HL-60 (cell line): Measurements from ENCODE around the gene CALN1.

Experiments used
- POLR2AphosphoS5 ChIP-seq: IDR thresholded peaks from 2 replicates; pipeline ENCODE4 v1.6.1; 2012; ENCODE audit warnings: low read depth
- TF ChIP-seq, protein P1 (sequence below): IDR thresholded peaks from one replicate; pipeline ENCODE4 v1.5.1; 2011; ENCODE audit warnings: low read length, control low read depth, inconsistent platforms; ENCODE audit not compliant: insufficient read depth

GRCh38 chr7:71785216-71785615 is 626.9 kb downstream of the CALN1 start:
- TF ChIP-seq, protein P1, sequence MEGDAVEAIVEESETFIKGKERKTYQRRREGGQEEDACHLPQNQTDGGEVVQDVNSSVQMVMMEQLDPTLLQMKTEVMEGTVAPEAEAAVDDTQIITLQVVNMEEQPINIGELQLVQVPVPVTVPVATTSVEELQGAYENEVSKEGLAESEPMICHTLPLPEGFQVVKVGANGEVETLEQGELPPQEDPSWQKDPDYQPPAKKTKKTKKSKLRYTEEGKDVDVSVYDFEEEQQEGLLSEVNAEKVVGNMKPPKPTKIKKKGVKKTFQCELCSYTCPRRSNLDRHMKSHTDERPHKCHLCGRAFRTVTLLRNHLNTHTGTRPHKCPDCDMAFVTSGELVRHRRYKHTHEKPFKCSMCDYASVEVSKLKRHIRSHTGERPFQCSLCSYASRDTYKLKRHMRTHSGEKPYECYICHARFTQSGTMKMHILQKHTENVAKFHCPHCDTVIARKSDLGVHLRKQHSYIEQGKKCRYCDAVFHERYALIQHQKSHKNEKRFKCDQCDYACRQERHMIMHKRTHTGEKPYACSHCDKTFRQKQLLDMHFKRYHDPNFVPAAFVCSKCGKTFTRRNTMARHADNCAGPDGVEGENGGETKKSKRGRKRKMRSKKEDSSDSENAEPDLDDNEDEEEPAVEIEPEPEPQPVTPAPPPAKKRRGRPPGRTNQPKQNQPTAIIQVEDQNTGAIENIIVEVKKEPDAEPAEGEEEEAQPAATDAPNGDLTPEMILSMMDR = no peak
- TF ChIP-seq POLR2AphosphoS5 = no peak
